Breast epithelium (tissue), 3 donors: ENCODE measurements around the gene SACM1L.

Experiments
- POLR2A ChIP-seq: fragments of 450-650 bp; IDR thresholded peaks from one replicate; pipeline ENCODE4 v1.6.1; 2016; ENCODE audit warnings: antibody characterized with exemption, mild to moderate bottlenecking, moderate library complexity
- POLR2AphosphoS5 ChIP-seq, 3 donors: sonication (generic); formaldehyde crosslinking; IDR thresholded peaks; one replicate each; pipeline ENCODE4 v1.6.1; 2017; ENCODE audit warnings: antibody characterized with exemption in 3 of 3
- TF ChIP-seq, protein P1 (sequence below), 3 donors: fragments of 450-650 bp; IDR thresholded peaks; one replicate each; pipeline ENCODE4 v1.5.1; 2016 to 2017; ENCODE audit warnings: antibody characterized with exemption in 3 of 3, mild to moderate bottlenecking in 3 of 3, moderate library complexity in 3 of 3

DNA sequence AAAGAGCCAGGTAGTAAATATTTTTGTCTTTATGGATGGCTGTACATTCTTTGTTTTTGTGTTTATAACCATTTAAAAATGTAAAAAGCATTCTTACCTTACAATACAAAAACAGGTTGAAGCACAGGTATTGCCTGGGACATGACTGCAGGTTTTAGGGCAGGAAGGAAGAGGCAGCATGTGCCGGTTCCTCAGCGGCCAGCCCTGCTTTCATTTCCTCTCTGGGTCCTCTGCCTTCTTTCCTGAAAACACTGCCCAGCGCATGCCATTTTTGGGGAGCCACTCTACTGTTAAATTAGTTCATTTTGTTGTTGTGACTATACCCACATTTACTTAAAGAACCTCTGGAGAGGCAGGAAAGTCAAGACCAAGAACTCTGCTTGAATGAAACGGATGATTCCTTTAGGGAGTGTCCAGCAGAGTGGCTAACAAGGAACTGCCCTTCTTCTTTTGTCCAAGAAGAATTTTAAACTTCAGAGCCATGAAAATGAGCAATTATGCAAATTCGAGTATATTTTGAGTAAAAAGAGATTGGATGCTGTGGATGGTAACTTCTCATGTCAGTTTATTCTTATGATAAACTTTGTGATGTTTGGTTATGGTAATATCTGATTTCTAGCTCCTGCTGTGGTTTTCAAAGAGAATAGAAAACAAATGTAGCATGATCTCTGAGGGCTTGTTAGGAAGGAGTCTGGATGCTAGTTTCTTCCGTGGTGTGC, 52.7 kb downstream of the SACM1L start:
- TF ChIP-seq POLR2AphosphoS5 (IDR thresholded peaks at IDR 0.05) (no peak), POLR2A (no peak)
- TF ChIP-seq, protein P1, sequence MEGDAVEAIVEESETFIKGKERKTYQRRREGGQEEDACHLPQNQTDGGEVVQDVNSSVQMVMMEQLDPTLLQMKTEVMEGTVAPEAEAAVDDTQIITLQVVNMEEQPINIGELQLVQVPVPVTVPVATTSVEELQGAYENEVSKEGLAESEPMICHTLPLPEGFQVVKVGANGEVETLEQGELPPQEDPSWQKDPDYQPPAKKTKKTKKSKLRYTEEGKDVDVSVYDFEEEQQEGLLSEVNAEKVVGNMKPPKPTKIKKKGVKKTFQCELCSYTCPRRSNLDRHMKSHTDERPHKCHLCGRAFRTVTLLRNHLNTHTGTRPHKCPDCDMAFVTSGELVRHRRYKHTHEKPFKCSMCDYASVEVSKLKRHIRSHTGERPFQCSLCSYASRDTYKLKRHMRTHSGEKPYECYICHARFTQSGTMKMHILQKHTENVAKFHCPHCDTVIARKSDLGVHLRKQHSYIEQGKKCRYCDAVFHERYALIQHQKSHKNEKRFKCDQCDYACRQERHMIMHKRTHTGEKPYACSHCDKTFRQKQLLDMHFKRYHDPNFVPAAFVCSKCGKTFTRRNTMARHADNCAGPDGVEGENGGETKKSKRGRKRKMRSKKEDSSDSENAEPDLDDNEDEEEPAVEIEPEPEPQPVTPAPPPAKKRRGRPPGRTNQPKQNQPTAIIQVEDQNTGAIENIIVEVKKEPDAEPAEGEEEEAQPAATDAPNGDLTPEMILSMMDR (IDR thresholded peaks at IDR 0.05): no peak
